HG02840 (cell line): ENCODE results near the gene PUM2.

Source experiments
- ATAC-seq: cut with Tn5 transposase; IDR thresholded peaks from one replicate; pipeline ENCODE4 v1.9.1; 2021; ENCODE audit warnings: mild to moderate bottlenecking, moderate library complexity, moderate number of reproducible peaks; ENCODE audit not compliant: unreplicated experiment, low FRiP score

Gene PUM2

DNA sequence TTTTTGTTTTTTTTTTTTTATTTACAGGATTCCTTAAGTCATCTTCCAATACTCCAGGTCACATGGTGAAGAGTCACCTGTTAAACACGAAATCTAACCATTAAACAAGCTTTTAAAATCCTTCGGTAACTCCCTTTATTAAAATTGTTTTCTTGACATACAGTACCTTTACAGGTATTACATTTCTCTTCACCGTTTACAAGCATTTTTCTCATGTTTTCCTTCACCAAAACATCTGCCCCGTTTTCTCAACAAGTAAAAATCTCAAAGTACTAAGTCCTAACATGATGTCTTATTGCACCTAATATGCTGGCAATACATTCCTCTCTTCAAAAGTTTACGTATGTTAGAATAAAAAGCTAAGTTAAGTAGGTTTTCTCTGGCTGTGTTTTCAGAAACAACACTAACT is 1.1 kb downstream of the PUM2 start:
- no peak for ATAC-seq

DNA sequence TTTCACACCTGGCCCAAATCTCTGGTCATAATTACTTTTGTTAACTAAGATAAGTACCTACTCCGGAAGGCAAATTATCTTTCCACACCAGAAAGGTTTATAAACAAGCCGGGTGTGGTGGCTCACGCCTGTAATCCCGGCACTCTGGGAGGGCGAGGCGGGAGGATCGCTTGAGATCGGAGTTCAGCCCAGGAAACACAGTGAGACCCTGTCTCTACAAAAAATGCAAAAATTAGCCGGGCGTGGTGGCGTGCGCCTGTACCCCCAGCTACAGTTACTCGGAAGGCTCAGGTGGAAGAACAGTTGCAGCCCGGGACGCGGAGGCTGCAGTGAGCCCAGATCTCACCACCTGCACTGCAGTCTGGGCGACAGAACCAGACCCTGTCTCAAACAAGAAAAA is 2.1 kb downstream of the PUM2 start:
- ATAC-seq = no peak

DNA sequence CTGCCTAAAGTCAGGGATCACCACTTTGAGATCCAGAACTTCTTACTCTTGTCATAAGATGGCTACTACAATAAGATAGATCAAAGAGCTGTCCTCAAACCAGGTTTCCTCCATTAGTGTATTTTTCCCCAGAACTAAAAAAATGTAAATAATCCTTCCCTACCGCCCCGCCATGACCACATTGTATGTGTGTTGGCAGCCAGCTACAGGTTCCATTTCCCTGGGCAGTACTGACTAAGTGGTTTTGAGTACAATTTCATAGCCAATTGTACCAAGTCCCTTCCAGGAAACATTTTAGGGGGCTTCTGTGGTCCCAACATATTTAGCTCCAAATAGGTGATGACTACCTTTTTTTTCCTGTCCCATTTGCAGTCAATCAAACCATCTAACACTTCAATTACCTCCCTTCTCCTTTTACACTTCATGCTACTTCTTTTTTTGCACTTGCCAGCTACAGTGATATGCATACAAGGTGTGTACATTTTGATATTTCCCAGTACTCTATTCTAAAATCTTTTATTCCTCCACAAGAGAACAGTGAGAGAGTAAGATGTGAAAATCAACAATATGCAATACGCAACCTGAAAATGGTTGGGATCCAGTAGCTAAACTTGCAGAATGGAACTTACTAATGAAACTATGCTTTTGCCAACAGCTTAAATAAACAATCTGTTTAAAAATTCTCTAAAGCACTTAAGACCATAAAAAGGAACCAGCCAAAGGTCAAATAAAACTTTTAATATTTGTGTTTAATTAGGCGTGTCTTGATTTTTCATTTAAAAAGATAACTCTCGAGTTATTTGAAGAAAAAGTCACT is 3.9 kb downstream of the PUM2 start:
- ATAC-seq = no peak

DNA sequence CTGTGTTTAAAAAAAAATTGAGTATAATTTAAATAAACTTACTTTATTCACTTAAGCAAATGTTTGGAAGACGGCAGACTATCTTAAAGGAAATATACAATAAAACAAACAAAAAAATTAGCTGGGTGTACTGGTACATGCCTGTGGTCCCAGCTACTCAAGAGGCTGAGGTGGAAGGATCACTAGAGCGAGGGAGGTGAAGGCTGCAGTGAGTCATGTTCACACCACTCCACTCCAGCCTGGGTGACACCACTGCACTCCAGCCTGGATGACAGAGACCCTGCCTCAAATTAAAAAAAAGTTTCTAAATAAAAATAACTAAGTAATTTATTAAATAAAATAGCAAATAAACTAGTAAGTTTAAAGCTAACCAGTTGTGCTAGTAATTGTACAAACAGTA is 7.5 kb downstream of the PUM2 start:
- no peak for ATAC-seq

DNA sequence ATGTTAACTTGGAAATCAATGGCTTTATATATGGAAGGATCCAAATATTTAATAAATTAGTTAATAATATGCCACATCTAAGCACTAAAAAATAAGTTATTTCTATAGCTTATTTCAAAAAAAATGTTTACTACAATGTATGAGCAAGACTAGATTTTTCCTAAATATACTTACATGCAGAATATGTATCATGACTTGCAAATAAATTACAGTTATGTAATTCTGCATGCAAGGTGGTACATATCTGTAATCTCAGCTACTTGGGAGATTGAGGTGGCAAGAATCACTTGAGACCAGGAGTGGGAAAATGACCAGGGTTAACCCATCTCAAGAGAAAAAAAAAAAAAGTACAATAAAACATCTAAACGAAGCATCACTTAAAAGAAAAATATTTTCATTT is 11.6 kb downstream of the PUM2 start:
- no peak for ATAC-seq

DNA sequence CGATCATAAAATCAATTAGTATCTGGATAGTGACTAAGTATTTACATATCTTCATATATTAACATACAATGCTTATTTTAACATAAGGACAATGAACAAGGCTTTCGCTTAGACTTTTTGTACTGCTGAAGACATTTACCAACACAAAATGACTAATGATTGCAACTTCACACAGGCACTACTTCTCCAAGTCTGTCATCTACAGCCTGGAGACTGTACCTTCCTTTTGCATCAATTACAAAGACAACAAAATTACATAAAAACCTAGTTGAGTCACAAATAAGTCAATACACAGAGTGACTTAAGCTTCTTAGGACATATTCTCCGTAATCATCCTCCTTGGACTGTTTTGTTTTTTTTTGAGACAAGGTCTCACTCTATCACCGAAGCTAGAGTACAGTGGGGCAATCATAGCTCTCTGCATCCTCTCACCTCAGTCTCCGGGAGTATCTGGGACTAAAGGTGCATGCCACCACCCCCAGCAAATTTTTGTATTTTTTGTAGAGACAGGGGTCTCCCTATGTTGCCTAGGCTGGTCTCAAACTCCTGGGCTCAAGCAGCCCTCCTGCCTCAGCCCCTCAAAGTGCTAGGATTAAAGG is 15.9 kb downstream of the PUM2 start:
- ATAC-seq = no peak

DNA sequence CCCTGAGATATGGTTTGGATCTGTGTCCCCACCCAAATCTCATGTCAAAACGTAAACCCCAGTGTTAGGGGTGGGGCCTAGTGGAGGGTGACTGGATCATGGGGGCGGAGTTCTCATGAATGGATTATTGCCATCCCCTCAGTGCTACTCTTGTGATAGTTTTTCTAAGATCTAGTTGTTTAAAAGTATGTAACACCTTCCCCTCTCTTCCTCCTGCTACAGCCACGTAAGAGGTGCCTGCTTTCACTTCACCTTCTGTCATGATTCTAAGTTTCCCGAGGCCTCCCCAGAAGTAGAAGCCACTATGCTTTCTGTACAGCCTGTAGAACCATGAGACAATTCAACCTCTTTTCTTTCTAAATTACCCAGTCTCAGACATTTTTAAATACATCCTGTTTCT is 16.9 kb downstream of the PUM2 start:
- no peak for ATAC-seq

DNA sequence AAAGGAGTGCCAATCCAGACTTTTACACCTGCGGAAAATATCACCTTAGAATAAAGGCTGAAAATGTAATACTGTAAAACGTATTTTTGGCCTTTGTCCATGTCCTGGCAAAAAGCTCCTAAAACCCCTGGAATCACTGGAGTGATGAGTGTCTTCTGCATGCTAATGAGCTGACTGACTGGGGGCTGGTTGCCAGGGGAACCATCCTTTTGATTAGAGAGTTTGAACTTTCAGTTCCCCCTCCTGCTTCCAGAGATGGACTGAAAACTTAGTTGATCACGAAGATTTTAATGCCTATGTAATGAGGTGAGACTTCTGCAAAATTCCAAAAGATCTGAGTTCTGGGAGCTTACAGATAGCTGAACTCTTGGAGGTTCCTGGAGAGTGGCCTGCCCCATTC is 20.5 kb downstream of the PUM2 start:
- no peak for ATAC-seq

DNA sequence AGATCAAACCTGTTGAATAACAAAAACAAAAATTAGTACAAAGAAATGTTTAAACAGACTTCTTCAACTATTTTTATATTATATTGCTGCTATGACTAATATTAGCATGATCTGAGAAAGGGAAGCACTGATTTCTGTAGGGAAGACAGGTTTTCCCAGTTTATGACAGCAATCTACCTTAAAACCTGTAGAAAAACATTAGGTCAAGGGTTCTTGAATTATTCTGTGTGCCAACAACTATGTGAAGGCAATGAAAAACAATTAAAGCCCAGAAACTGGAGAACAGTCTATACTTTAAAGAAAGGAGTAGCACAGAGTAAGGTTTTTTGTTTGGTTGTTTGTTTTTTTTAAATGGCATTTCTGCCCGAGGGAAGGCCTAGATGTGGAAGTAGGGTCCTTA is 23.3 kb downstream of the PUM2 start:
- no peak for ATAC-seq

DNA sequence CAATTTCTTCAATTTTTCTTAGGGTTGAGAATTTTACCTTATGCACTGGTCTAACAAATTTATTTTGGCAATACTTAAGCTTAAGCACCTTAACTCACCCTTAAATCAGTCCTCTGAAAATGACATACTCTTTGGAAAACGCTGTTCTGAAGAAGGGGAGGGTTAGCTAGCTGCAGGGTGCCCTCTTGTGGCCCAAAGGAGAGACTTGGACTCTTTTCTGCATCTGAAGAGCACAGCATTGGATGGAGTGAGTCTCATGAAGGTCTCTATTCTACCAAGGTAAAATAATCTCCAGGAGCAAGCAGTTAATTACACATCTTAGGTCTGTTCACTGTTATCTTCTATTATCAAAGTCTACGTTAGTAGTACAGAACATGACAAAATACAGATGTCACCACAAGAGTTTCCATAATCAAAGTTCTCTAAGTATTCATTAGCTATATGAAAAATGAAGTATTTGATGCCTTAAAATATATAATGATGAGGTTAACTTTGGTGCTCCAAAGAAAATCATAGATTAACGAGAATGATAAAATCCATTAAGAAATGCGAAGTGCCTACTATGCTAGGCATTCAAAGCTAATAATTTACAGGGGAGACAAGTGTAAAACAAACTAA is 24.4 kb downstream of the PUM2 start:
- no peak for ATAC-seq

DNA sequence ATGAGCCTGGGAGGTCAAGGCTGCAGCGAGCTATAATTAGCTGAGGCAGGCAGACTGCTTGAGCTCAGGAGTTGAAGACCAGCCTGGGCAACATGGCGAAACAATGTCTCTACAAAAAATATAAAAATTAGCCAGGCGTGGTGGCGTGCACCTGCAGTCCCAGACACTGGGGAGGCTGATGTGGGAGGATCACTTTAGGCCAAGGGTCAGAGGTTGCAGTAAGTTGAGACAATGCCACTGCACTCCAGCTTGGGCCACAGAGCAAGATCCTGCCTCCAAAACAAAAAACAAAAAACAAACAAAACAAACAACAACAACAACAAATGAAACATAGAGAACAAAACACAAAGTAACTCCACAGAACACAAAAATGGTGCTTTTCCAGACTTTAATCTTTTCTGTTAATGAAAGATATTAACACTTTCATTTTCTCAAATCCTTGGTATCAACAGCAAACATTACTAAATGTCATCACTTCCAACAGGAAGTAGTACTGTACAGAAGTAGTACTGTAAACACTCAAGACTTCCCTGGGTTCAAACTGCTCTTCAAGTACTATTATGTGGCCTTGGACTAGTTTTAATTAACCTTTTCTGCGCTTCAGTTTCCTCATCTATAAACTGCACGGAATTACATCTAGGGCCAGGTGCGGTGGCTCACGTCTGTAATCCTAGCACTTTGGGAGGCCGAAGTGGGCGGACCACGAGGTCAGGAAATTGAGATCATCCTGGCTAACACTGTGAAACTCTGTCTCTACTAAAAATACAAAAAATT is 27.9 kb downstream of the PUM2 start:
- no peak for ATAC-seq

DNA sequence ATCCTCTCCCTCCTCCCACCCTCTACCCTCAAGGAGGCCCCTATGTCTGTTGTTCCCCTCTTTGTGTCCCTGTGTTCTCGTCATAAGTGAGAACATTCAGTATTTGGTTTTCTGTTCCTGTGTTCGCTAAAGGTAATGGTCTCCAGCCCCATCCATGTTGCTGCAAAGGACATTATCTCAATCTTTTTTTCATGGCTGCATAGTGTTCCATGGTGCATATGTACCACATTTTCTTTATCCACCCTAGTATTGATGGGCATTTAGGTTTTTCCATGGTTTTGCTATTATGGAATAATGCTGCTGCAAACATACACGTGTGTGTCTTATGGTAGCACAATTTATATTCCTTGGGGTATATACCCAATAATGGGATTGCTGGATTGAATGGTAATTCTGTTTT is 33.0 kb downstream of the PUM2 start:
- ATAC-seq = no peak

DNA sequence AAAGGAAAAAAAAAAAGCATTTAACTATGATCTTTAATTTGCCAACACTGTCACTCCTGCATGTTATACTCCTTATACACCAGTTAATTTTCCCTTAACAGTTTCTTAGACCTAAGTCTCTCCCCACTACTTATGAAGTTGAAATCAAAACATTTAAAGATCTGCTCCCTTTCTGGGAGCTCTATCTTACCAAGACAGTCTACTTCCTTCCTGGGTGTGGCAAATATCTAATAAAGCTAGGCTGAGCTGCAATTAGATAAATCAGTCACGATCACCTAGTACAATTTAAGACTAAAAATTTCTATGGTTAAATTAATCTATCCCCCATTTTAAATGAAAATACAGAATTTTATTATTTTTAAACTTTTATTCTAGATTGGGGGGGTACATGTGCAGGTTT is 33.4 kb downstream of the PUM2 start:
- ATAC-seq = no peak

DNA sequence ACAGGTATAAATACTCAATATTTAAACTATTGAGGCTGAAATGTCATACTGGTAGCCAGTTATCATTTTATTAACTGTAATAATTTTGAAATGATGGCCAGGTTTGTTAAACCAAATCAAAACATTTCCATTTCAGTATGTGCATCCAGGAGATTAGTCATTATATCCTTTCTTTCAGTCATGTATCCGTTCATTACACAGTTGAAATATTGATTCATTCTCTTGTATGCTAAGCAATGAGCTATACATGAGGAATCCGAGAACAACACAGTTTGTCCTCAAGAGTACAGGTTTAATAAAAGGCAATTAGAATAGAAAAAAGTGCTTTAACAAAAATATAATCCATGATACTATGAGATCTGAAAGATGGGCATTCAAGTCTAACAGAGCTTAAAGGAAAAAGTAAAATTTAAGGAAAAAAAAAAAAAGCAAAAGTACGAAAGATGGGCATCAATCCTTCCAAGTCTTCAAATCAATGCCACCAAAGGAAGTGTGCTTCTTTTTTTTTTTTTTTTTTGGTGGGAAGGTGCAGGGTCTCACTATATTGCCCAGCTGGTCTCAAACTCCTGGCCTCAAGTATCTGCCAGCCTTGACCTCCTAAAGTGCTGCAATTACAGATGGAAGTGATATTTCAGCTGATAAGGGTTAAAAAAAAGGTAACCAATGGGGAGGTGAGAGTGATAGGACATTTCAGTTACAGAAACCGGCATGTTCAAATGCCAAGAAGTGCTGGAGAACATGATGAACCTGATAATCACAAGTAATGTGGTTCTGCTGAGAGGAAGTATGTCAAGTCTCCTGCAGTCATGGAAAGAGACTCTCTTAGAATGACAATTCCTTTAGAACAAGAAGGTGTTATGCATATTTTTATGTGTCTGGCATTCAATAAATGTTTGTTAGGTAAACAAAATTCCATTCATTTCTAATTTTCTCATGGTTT is 35.8 kb downstream of the PUM2 start:
- ATAC-seq = no peak

DNA sequence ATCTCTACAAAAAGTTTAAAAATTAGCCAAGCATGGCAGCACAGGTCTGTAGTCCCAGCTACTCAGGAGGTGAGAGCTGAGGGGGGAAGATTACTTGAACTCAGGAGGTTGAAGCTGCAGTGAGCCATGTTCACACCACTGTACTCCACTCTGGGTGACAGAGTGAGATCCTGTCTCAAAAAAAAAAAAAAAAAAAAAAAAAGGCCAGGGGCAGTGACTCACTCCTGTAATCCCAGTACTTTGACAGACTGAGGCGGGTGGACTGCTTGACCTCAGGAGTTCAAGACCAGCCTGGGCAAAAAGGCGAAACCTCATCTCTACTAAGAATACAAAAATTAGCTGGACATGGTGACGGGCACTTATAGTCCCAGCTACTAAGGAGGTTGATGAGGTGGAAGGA is 37.0 kb downstream of the PUM2 start:
- ATAC-seq = no peak

DNA sequence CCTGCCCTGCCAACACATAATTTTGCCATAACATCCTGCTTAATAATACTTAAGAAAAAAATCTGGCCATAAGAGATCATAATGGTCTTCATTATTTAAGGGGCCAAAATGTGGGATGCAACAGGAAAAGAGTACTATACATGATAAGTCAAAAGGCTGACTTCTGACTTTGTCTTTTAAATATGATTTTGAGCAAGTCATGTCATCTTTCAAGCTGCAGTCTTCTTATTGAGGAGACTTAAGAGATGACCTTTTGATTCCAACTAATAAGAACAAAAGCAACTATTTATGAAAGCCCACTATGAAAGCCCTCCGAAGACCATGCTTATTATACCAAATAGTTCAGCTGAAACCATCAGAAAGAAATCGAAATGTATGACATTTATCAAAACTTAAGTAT is 41.6 kb downstream of the PUM2 start:
- ATAC-seq = no peak

DNA sequence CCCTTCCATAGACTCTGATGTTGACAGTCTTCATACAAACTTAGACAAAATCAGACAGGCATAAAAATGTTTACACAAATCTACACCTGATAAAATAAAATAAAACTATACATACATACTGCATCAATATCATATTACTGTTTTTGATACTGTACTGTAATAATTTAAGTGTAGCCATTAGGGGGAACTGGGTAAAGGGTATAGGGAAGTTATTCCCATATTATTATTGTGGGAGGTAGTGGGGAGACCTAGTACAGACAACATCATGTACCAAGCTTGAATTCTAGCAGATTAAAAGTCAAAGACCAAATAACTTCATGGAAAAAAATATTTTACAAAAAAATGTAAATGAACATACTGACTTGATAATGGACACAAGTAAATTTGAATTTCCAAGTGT is 43.3 kb downstream of the PUM2 start:
- ATAC-seq = no peak

DNA sequence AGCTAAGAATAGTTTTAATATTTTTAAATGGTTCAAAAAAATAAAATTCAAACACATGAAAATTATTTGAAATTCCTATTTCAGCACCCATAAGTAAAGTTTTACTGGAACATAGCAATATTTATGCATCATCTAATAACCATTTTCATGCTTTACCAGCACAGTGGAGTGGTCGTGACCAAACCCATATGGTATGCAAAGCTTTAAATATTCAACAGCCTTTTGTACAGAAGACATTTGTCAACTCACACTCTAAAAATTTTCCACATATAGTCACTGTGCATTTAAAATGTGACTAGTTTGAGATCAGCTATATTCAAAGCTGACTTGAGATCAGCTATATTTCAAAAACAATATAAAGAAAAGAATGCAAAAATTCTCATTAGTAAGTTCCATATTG is 46.2 kb downstream of the PUM2 start:
- no peak for ATAC-seq

DNA sequence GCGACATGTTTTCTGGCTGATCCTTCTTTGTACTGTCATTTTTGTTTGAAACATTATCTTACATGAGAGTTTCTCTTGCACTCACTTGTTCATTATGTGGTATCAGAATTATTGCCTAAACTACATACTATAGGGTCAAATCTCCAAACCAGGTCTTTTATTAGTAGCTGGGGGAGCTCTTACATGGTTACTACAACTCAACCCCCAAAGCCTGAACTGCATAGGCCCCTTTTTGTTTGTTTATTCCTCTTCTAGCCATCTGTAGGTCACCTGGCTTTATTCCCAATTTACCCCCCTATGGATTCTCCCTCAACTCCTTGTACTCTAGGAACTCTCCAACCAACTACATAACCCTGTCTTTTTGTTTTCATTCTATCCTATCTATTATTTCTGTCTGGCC is 46.7 kb downstream of the PUM2 start:
- ATAC-seq = no peak

DNA sequence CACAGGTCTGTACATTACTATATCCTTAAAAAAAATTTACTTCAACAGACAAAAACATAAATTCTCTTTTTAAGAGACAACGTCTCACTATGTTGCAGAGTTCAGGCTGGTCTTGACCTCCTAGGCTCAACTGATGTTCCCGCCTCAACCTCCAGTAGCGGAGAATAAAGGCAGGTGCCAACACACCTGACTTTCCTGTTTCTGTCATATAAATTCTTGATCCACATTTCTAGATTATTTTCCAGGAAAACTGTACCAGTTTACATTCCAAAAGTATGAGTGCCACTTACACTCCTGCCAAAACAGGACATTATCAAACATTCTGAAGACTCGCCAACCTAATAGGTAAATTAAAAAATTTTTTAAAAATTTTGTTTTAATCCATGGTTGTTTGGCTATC is 48.6 kb downstream of the PUM2 start:
- no peak for ATAC-seq
